Spinal cord (tissue), 10 donors: ENCODE data around the gene FDX1. TPM values are rescaled to one million over a fixed set of nuclear protein-coding genes. Genes with fewer than 3 reads are reported as not detected.
"Not testable (repeated sequence)": the region's sequence is repeated elsewhere in the genome, so short reads cannot be mapped to it uniquely, and the experiment has no call there.

Experiments
- DNase-seq, 6 donors: peaks; one replicate each; pipeline versions ENCODE4 v3.0.0 to v3.0.0-alpha.2; 2013 to 2015; ENCODE audit warnings: low spot score in 6 of 6, low read depth in 4 of 6
- H3K27ac ChIP-seq: one replicate; pipeline ENCODE4 v1.5.1; 2013; ENCODE audit warnings: low read depth, low read length, control low read depth
- H3K27me3 ChIP-seq: one replicate; pipeline ENCODE4 v1.6.1; 2013; ENCODE audit warnings: low read length; ENCODE audit not compliant: control insufficient read depth, insufficient read depth
- H3K36me3 ChIP-seq: one replicate; pipeline ENCODE4 v1.6.1; 2013; ENCODE audit warnings: low read length; ENCODE audit not compliant: control insufficient read depth, insufficient read depth
- H3K4me1 ChIP-seq: one replicate; pipeline ENCODE4 v1.6.1; 2013; ENCODE audit warnings: low read length; ENCODE audit not compliant: control insufficient read depth, insufficient read depth
- H3K4me3 ChIP-seq: one replicate; pipeline ENCODE4 v1.5.1; 2013; ENCODE audit warnings: low read depth, low read length, control low read depth
- H3K9me3 ChIP-seq: one replicate; pipeline ENCODE4 v1.6.1; 2013; ENCODE audit warnings: low read length; ENCODE audit not compliant: control insufficient read depth, insufficient read depth
- WGBS: methylation state at CpG from one replicate; pipeline ENCODE4 v1.1.5; 2013; ENCODE audit warnings: missing lambda C conversion rate; ENCODE audit not compliant: insufficient coverage; 5-methylcytosine and 5-hydroxymethylcytosine counted together
- polyA plus RNA-seq, 2 donors: library from polyadenylated mRNA; unstranded; fragments of 120-200 nt; gene quantifications; one replicate each; pipeline ENCODE4 v1.2.1, GENCODE V29; 2013; ENCODE audit not compliant: insufficient read length in 2 of 2
- total RNA-seq, 2 donors: library from RNA; depleted of rRNA in 1 of 2; stranded (reverse); fragments of 120-200 nt in 1 of 2; fragments of >200 nt in 1 of 2; gene quantifications; one replicate each; pipeline versions ENCODE4 v1.2.3 to v1.2.4, GENCODE V29; 2013 to 2014
- donor health status: healthy.

FDX1 gene
- total and polyA plus RNA-seq, 4 donors: 10.6 to 15.5 (median 13.5) TPM

- no peaks in the 10 kb centered on the region for H3K9me3 ChIP-seq
- H3K4me1 ChIP-seq: no peaks in the 10 kb centered on the region
- no peaks in the 10 kb centered on the region for H3K36me3 ChIP-seq
- no CpG with 5 or more reads among the region's 3 CpGs for WGBS
- DNase-seq: no peak
- H3K27me3 ChIP-seq: no peaks in the 10 kb centered on the region
- no peak overlapping the region for H3K27ac ChIP-seq
- H3K4me3 ChIP-seq: no peak overlapping the region
These were observed 20.6 kb upstream of the FDX1 start for GRCh38 chr11:110409174-110409573.

GRCh38 chr11:110410651-110411050 lies 19.1 kb upstream of the FDX1 start:
- Histone ChIP-seq H3K9me3 (no peaks in the 10 kb centered on the region), H3K4me1 (no peaks in the 10 kb centered on the region), H3K36me3 (no peaks in the 10 kb centered on the region), H3K27me3 (no peaks in the 10 kb centered on the region), H3K27ac (no peak overlapping the region), H3K4me3 (no peak overlapping the region)
- no peak for DNase-seq
- no CpG with 5 or more reads among the region's 1 CpG for WGBS

- WGBS: no CpG with 5 or more reads among the region's 2 CpGs
These were observed 14.7 kb upstream of the FDX1 start for GRCh38 chr11:110415081-110415480.

GRCh38 chr11:110421658-110422057 lies 8.1 kb upstream of the FDX1 start:
- WGBS: no CpG with 5 or more reads among the region's 6 CpGs
- not testable (repeated sequence) for H3K36me3 ChIP-seq, DNase-seq, H3K4me1 ChIP-seq, H3K4me3 ChIP-seq, H3K27me3 ChIP-seq, H3K9me3 ChIP-seq, H3K27ac ChIP-seq

More at GRCh38 chr11:110415081-110415480, 14.7 kb upstream of the FDX1 start:
- no peaks in the 10 kb centered on the region for H3K36me3 ChIP-seq
- H3K4me3 ChIP-seq: no peak overlapping the region
- no peaks in the 10 kb centered on the region for H3K9me3 ChIP-seq
- no peak overlapping the region for H3K27ac ChIP-seq
- no peaks in the 10 kb centered on the region for H3K4me1 ChIP-seq
- DNase-seq: no peak
- no peaks in the 10 kb centered on the region for H3K27me3 ChIP-seq

GRCh38 chr11:110422306-110422905 lies 7.3 kb upstream of the FDX1 start:
- H3K27ac ChIP-seq: no peak overlapping the region

GRCh38 chr11:110424775-110425444 lies 4.8 kb upstream of the FDX1 start:
- 94% methylated on average over 2 of the region's 3 CpGs for WGBS
- Histone ChIP-seq H3K36me3 (no peaks in the 10 kb centered on the region), H3K27me3 (no peaks in the 10 kb centered on the region), H3K27ac (no peak overlapping the region), H3K4me3 (no peak overlapping the region), H3K4me1 (no peaks in the 10 kb centered on the region), H3K9me3 (no peaks in the 10 kb centered on the region)
- DNase-seq: no peak

More at GRCh38 chr11:110422306-110422905, 7.3 kb upstream of the FDX1 start:
- H3K9me3 ChIP-seq: no peaks in the 10 kb centered on the region
- H3K4me3 ChIP-seq: no peak overlapping the region
- H3K36me3 ChIP-seq: no peaks in the 10 kb centered on the region
- 100% methylated on average over 2 of the region's 2 CpGs for WGBS
- no peaks in the 10 kb centered on the region for H3K4me1 ChIP-seq
- H3K27me3 ChIP-seq: no peaks in the 10 kb centered on the region
- DNase-seq: no peak

- no peaks in the 10 kb centered on the region for H3K9me3 ChIP-seq
- 92% methylated on average over 2 of the region's 9 CpGs for WGBS
- peak in 1 of 6 donors; percentile 33 for DNase-seq
- H3K4me3 ChIP-seq: no peak overlapping the region
- H3K27me3 ChIP-seq: no peaks in the 10 kb centered on the region
- no peak overlapping the region for H3K27ac ChIP-seq
- peaks cover 4% of the 10 kb centered on the region for H3K4me1 ChIP-seq
- H3K36me3 ChIP-seq: no peaks in the 10 kb centered on the region
These were observed 3.8 kb upstream of the FDX1 start for GRCh38 chr11:110425751-110426545.

GRCh38 chr11:110428040-110428439 lies 1.7 kb upstream of the FDX1 start:
- WGBS: no CpG with 5 or more reads among the region's 2 CpGs
- DNase-seq: no peak
- no peaks in the 10 kb centered on the region for H3K27me3 ChIP-seq

GRCh38 chr11:110428956-110429730 lies 605 bp upstream of the FDX1 start:
- no peaks in the 10 kb centered on the region for H3K36me3 ChIP-seq
- H3K9me3 ChIP-seq: no peaks in the 10 kb centered on the region
- H3K4me1 ChIP-seq: peaks cover 4% of the 10 kb centered on the region
- peak overlapping the region; percentile 80 for H3K27ac ChIP-seq
- DNase-seq: no peak
- H3K4me3 ChIP-seq: peak overlapping the region; percentile 59
- 97% methylated on average over 4 of the region's 10 CpGs for WGBS
- no peaks in the 10 kb centered on the region for H3K27me3 ChIP-seq

More at GRCh38 chr11:110428040-110428439, 1.7 kb upstream of the FDX1 start:
- Histone ChIP-seq H3K4me3 (no peak overlapping the region), H3K27ac (no peak overlapping the region), H3K9me3 (no peaks in the 10 kb centered on the region), H3K4me1 (peaks cover 4% of the 10 kb centered on the region), H3K36me3 (no peaks in the 10 kb centered on the region)
